ENCODE data around the gene AGPAT3. TPM values are rescaled to one million over a fixed set of nuclear protein-coding genes. Genes with fewer than 3 reads are reported as not detected.
"Not testable (repeated sequence)": the region's sequence is repeated elsewhere in the genome, so short reads cannot be mapped to it uniquely, and the experiment has no call there.

AGPAT3 gene
- total and polyA plus RNA-seq, 9 donors, result 11.6 to 42.1 (median 31.9) TPM

DNA sequence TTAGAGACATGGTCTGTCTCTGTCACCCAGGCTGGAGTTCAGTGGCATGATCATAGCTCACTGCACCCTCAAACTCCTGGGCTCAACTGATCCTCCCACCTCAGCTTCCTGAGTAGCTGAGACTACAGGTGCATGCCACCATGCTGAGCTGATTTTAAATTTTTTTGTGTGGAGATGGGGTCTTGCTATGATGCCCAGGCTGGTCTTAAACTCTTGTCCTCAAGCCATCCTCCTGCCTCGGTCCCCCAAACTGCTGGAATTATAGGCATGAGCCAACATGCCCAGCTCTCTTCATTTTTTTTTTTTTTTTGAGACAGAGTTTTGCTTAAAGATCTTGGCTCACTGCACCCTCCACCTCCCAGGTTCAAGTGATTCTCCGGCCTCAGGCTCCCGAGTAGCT lies 24.8 kb upstream of the AGPAT3 start:
- intact Hi-C loops (cut with DNase I), result no loop called here
- 92 to 97% (median 92%) methylated on average over 3 of the region's 3 CpGs for WGBS, 3 donors

GRCh38 chr21:43842742-43843141 lies 22.3 kb upstream of the AGPAT3 start:
- WGBS, 3 donors, result 58 to 65% (median 58%) methylated on average over 2 of the region's 2 CpGs
- no peak for DNase-seq
- Histone ChIP-seq H3K9me3 (no peaks in the 10 kb centered on the region), H3K4me3 (no peak overlapping the region), H3K27ac (no peak overlapping the region), H3K27me3 (no peaks in the 10 kb centered on the region), H3K36me3 (no peaks in the 10 kb centered on the region), H3K4me1 (ENCODE audit: insufficient read depth) (no peaks in the 10 kb centered on the region)
- no peak for TF ChIP-seq POLR2A (IDR thresholded peaks at IDR 0.05)
- TF ChIP-seq CTCF (IDR thresholded peaks at IDR 0.05), result no peak
- TF ChIP-seq EP300 (IDR thresholded peaks at IDR 0.05), result no peak
- intact Hi-C loops (cut with DNase I), result no loop called here

More for the DNA sequence above, 24.8 kb upstream of the AGPAT3 start:
- Histone ChIP-seq H3K27ac (no peak overlapping the region), H3K4me3 (no peak overlapping the region), H3K27me3 (no peaks in the 10 kb centered on the region), H3K9me3 (no peaks in the 10 kb centered on the region), H3K4me1 (ENCODE audit: insufficient read depth) (no peaks in the 10 kb centered on the region), H3K36me3 (no peaks in the 10 kb centered on the region)
- no peak for TF ChIP-seq EP300 (IDR thresholded peaks at IDR 0.05)
- TF ChIP-seq POLR2A (IDR thresholded peaks at IDR 0.05), result no peak
- no peak for DNase-seq

GRCh38 chr21:43844906-43845305 lies 20.1 kb upstream of the AGPAT3 start:
- intact Hi-C loops (cut with DNase I); H3K36me3 ChIP-seq; H3K9me3 ChIP-seq; H3K4me3 ChIP-seq; H3K27ac ChIP-seq; H3K4me1 ChIP-seq (ENCODE audit: insufficient read depth); H3K27me3 ChIP-seq; DNase-seq: not testable (repeated sequence)
- WGBS, 3 donors, result 43 to 60% (median 51%) methylated on average over 5 of the region's 5 CpGs

DNA sequence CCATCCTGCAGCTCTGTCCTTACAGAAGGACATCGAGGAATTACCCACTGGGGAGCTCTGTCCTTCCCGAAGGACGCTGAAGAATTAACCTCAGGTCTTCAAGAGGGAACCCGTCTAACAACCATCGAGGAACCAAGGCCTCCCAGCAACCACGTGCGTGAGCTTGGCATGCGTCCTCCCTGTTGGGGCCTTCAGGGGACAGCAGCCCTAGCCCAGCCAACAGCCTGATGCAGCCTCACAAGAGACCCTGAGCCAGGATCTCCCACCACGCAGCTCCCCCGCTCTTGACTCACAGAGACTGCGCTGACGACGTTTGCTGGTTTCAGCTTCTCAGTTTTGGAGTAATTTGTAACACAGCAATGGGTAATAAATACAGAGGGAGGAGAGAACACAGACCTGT lies 19.6 kb upstream of the AGPAT3 start:
- no peak for DNase-seq
- no peaks in the 10 kb centered on the region for H3K36me3 ChIP-seq
- WGBS, 3 donors, result 87 to 91% (median 89%) methylated on average over 13 of the region's 13 CpGs
- intact Hi-C loops (cut with DNase I), result no loop called here
- no peak for TF ChIP-seq CTCF (IDR thresholded peaks at IDR 0.05)
- no peak for TF ChIP-seq POLR2A (IDR thresholded peaks at IDR 0.05)
- TF ChIP-seq EP300 (IDR thresholded peaks at IDR 0.05), result no peak
- no peak overlapping the region for H3K27ac ChIP-seq
- no peak overlapping the region for H3K4me3 ChIP-seq
- no peaks in the 10 kb centered on the region for H3K4me1 ChIP-seq (ENCODE audit: insufficient read depth)
- H3K9me3 ChIP-seq, result no peaks in the 10 kb centered on the region
- no peaks in the 10 kb centered on the region for H3K27me3 ChIP-seq

DNA sequence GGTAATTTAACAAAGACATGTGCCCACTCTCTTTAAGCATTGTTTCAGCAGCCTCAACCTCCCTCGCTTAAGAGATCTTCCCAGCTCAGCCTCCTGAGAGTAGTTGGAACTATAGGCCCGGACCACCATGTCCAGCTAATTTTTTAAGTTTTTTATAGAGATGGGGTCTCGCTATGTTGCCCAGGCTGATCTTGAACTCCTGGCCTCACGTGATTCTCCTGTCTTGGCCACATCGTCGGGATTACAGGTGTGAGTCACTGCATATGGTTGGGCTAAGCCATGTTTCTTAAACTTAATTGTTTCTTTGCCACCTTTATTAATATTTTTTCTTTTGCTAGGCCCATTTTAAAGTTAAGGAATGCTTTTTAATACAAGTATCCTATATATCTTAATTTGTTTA lies 18.6 kb upstream of the AGPAT3 start:
- H3K4me1 ChIP-seq (ENCODE audit: insufficient read depth), result no peaks in the 10 kb centered on the region
- TF ChIP-seq EP300 (IDR thresholded peaks at IDR 0.05) (no peak), CTCF (IDR thresholded peaks at IDR 0.05) (no peak), POLR2A (IDR thresholded peaks at IDR 0.05) (no peak)
- DNase-seq, result no peak
- intact Hi-C loops (cut with DNase I), result no loop called here
- H3K27ac ChIP-seq, result no peak overlapping the region
- 94 to 95% (median 95%) methylated on average over 6 of the region's 6 CpGs for WGBS, 3 donors
- H3K36me3 ChIP-seq, result no peaks in the 10 kb centered on the region
- H3K9me3 ChIP-seq, result no peaks in the 10 kb centered on the region
- no peak overlapping the region for H3K4me3 ChIP-seq
- no peaks in the 10 kb centered on the region for H3K27me3 ChIP-seq

GRCh38 chr21:43847301-43847700 lies 17.7 kb upstream of the AGPAT3 start:
- WGBS, 3 donors, result 89 to 96% (median 93%) methylated on average over 14 of the region's 14 CpGs
- no peaks in the 10 kb centered on the region for H3K36me3 ChIP-seq
- DNase-seq, result no peak
- no peaks in the 10 kb centered on the region for H3K4me1 ChIP-seq (ENCODE audit: insufficient read depth)
- H3K9me3 ChIP-seq, result no peaks in the 10 kb centered on the region
- TF ChIP-seq CTCF (IDR thresholded peaks at IDR 0.05) (no peak), EP300 (IDR thresholded peaks at IDR 0.05) (no peak), POLR2A (IDR thresholded peaks at IDR 0.05) (no peak)
- intact Hi-C loops (cut with DNase I), result no loop called here
- no peaks in the 10 kb centered on the region for H3K27me3 ChIP-seq
- H3K27ac ChIP-seq, result no peak overlapping the region
- no peak overlapping the region for H3K4me3 ChIP-seq

Measured in ovary (tissue), 9 donors.